Mesothelial cell of epicardium (in vitro differentiated cells): Measurements from ENCODE around the gene RYR3. TPM values are rescaled to one million over a fixed set of nuclear protein-coding genes. Genes with fewer than 3 reads are reported as not detected.

Source experiments
- DNase-seq, 2 experiments: peaks; one replicate each; pipeline ENCODE4 v3.0.0; 2021; ENCODE audit warnings: low spot score in 2 of 2; ENCODE audit not compliant: unreplicated experiment in 2 of 2
- H3K27ac Mint-ChIP-seq: 2 replicates; pipeline ENCODE4 v1.8.0; 2021; ENCODE audit warnings: mixed read lengths
- H3K27me3 Mint-ChIP-seq: 2 replicates; pipeline ENCODE4 v1.8.0; 2021; ENCODE audit warnings: low read depth, mixed read lengths
- H3K36me3 Mint-ChIP-seq: 2 replicates; pipeline ENCODE4 v1.8.0; 2021; ENCODE audit warnings: mixed read lengths
- H3K4me1 Mint-ChIP-seq: 2 replicates; pipeline ENCODE4 v1.8.0; 2021; ENCODE audit warnings: mixed read lengths
- H3K4me3 Mint-ChIP-seq: 2 replicates; pipeline ENCODE4 v1.8.0; 2021; ENCODE audit warnings: mild to moderate bottlenecking, moderate library complexity, mixed read lengths
- H3K9me3 Mint-ChIP-seq: 2 replicates; pipeline ENCODE4 v1.8.0; 2021; ENCODE audit warnings: mixed read lengths
- CTCF ChIP-seq: fragments of 200-600 bp; sonication (generic); IDR thresholded peaks from one replicate; pipeline ENCODE4 v1.5.0; 2021; ENCODE audit warnings: antibody characterized with exemption; ENCODE audit not compliant: unreplicated experiment
- total RNA-seq: library from RNA; stranded (reverse); gene quantifications from 3 replicates; pipeline ENCODE4 v1.2.1, GENCODE V29; 2021

RYR3 gene
- total RNA-seq, 1 donor from 2014 or later, result 3.8 TPM

GRCh38 chr15:33500432-33501195 lies 189.8 kb downstream of the RYR3 start:
- peaks cover 6% of the 10 kb centered on the region for H3K4me1 Mint-ChIP-seq
- H3K4me3 Mint-ChIP-seq, result no peak overlapping the region
- no peaks in the 10 kb centered on the region for H3K36me3 Mint-ChIP-seq
- H3K27me3 Mint-ChIP-seq, result peaks cover 10% of the 10 kb centered on the region
- H3K27ac Mint-ChIP-seq, result no peak overlapping the region
- DNase-seq, result no peak
- no peak for TF ChIP-seq CTCF
- H3K9me3 Mint-ChIP-seq, result peaks cover 4% of the 10 kb centered on the region

- DNase-seq, result no peak
- H3K9me3 Mint-ChIP-seq, result no peaks in the 10 kb centered on the region
- H3K27me3 Mint-ChIP-seq, result peaks cover 3% of the 10 kb centered on the region
- H3K4me1 Mint-ChIP-seq, result peaks cover 11% of the 10 kb centered on the region
- no peak overlapping the region for H3K27ac Mint-ChIP-seq
- H3K36me3 Mint-ChIP-seq, result no peaks in the 10 kb centered on the region
- TF ChIP-seq CTCF, result no peak
- no peak overlapping the region for H3K4me3 Mint-ChIP-seq
Observed at GRCh38 chr15:33503681-33504080, 192.9 kb downstream of the RYR3 start.

GRCh38 chr15:33506781-33507296 lies 196.1 kb downstream of the RYR3 start:
- H3K27ac Mint-ChIP-seq, result peak overlapping the region; percentile 68

GRCh38 chr15:33508703-33509102 lies 197.9 kb downstream of the RYR3 start:
- no peak for TF ChIP-seq CTCF
- no peak overlapping the region for H3K27ac Mint-ChIP-seq

More at GRCh38 chr15:33506781-33507296, 196.1 kb downstream of the RYR3 start:
- H3K9me3 Mint-ChIP-seq, result no peaks in the 10 kb centered on the region
- no peak for TF ChIP-seq CTCF
- H3K4me3 Mint-ChIP-seq, result no peak overlapping the region
- peaks cover 2% of the 10 kb centered on the region for H3K27me3 Mint-ChIP-seq
- DNase-seq, result no peak
- H3K4me1 Mint-ChIP-seq, result peaks cover 9% of the 10 kb centered on the region
- H3K36me3 Mint-ChIP-seq, result no peaks in the 10 kb centered on the region

GRCh38 chr15:33515121-33515520 lies 204.4 kb downstream of the RYR3 start:
- Mint-ChIP-seq H3K27me3 (peaks cover 5% of the 10 kb centered on the region), H3K9me3 (no peaks in the 10 kb centered on the region), H3K36me3 (no peaks in the 10 kb centered on the region), H3K4me1 (peaks cover 19% of the 10 kb centered on the region), H3K27ac (no peak overlapping the region), H3K4me3 (no peak overlapping the region)
- no peak for DNase-seq
- no peak for TF ChIP-seq CTCF

More at GRCh38 chr15:33508703-33509102, 197.9 kb downstream of the RYR3 start:
- Mint-ChIP-seq H3K36me3 (no peaks in the 10 kb centered on the region), H3K4me3 (no peak overlapping the region), H3K9me3 (no peaks in the 10 kb centered on the region), H3K27me3 (peaks cover 2% of the 10 kb centered on the region), H3K4me1 (peaks cover 9% of the 10 kb centered on the region)
- no peak for DNase-seq
